ENCODE data around the gene UBA52. TPM values are rescaled to one million over a fixed set of nuclear protein-coding genes. Genes with fewer than 3 reads are reported as not detected.

Gene UBA52
- total RNA-seq, 3 donors from 2014 or later (not counting 1 experiment from before 2014, with no cell fraction given), result 1,016 to 1,271 (median 1,271) TPM

GRCh38 chr19:18532168-18532890, 39.3 kb upstream of the UBA52 start:
- Mint-ChIP-seq H3K36me3 (no peaks in the 10 kb centered on the region), H3K4me1 (peaks cover 0 to 5% of the 10 kb centered on the region in 2 donors), H3K27ac (peak overlapping the region in 1 of 2 donors; percentile 66), H3K27me3 (ENCODE audit: low read depth in 2 of 2) (no peaks in the 10 kb centered on the region), H3K9me3 (no peaks in the 10 kb centered on the region), H3K4me3 (no peak overlapping the region)
- intact Hi-C loops (cut with micrococcal nuclease), result no loop called here
- TF ChIP-seq, protein P1, sequence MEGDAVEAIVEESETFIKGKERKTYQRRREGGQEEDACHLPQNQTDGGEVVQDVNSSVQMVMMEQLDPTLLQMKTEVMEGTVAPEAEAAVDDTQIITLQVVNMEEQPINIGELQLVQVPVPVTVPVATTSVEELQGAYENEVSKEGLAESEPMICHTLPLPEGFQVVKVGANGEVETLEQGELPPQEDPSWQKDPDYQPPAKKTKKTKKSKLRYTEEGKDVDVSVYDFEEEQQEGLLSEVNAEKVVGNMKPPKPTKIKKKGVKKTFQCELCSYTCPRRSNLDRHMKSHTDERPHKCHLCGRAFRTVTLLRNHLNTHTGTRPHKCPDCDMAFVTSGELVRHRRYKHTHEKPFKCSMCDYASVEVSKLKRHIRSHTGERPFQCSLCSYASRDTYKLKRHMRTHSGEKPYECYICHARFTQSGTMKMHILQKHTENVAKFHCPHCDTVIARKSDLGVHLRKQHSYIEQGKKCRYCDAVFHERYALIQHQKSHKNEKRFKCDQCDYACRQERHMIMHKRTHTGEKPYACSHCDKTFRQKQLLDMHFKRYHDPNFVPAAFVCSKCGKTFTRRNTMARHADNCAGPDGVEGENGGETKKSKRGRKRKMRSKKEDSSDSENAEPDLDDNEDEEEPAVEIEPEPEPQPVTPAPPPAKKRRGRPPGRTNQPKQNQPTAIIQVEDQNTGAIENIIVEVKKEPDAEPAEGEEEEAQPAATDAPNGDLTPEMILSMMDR (IDR thresholded peaks at IDR 0.05), result no peak
- H3K27ac ChIP-seq (ENCODE audit: low read length), result no peak overlapping the region
- 97% methylated on average over 22 of the region's 22 CpGs for WGBS (ENCODE audit: insufficient coverage)
- H3K4me1 ChIP-seq (ENCODE audit: control insufficient read depth, insufficient read depth, low read length), result no peaks in the 10 kb centered on the region
- no peaks in the 10 kb centered on the region for H3K27me3 ChIP-seq (ENCODE audit: control insufficient read depth, insufficient read depth, low read length)
- peaks cover 34% of the 10 kb centered on the region for H3K36me3 ChIP-seq (ENCODE audit: control insufficient read depth, insufficient read depth, low read length)
- H3K4me3 ChIP-seq (ENCODE audit: low read length), result no peak overlapping the region
- DNase-seq, result no peak
- ATAC-seq, result no peak
- no peaks in the 10 kb centered on the region for H3K9me3 ChIP-seq (ENCODE audit: control insufficient read depth, insufficient read depth, low read length)

GRCh38 chr19:18533058-18533457, 38.6 kb upstream of the UBA52 start:
- Mint-ChIP-seq H3K4me1 (peaks cover 0 to 5% of the 10 kb centered on the region in 2 donors), H3K27me3 (ENCODE audit: low read depth in 2 of 2) (no peaks in the 10 kb centered on the region), H3K27ac (no peak overlapping the region), H3K4me3 (no peak overlapping the region), H3K36me3 (no peaks in the 10 kb centered on the region), H3K9me3 (no peaks in the 10 kb centered on the region)
- Histone ChIP-seq H3K4me3 (ENCODE audit: low read length) (no peak overlapping the region), H3K36me3 (ENCODE audit: control insufficient read depth, insufficient read depth, low read length) (peaks cover 35% of the 10 kb centered on the region), H3K27ac (ENCODE audit: low read length) (no peak overlapping the region), H3K4me1 (ENCODE audit: control insufficient read depth, insufficient read depth, low read length) (no peaks in the 10 kb centered on the region), H3K27me3 (ENCODE audit: control insufficient read depth, insufficient read depth, low read length) (no peaks in the 10 kb centered on the region), H3K9me3 (ENCODE audit: control insufficient read depth, insufficient read depth, low read length) (no peaks in the 10 kb centered on the region)
- no peak for DNase-seq
- intact Hi-C loops (cut with micrococcal nuclease), result no loop called here
- 97% methylated on average over 4 of the region's 4 CpGs for WGBS (ENCODE audit: insufficient coverage)
- TF ChIP-seq, protein P1 (IDR thresholded peaks at IDR 0.05), result no peak
- no peak for ATAC-seq

- H3K4me1 Mint-ChIP-seq, result peaks cover 0 to 5% of the 10 kb centered on the region in 2 donors
- peaks cover 47% of the 10 kb centered on the region for H3K36me3 ChIP-seq (ENCODE audit: control insufficient read depth, insufficient read depth, low read length)
- no peaks in the 10 kb centered on the region for H3K9me3 ChIP-seq (ENCODE audit: control insufficient read depth, insufficient read depth, low read length)
- intact Hi-C loops (cut with micrococcal nuclease), result no loop called here
- H3K4me1 ChIP-seq (ENCODE audit: control insufficient read depth, insufficient read depth, low read length), result no peaks in the 10 kb centered on the region
- DNase-seq (no peak), ATAC-seq (no peak)
- H3K27ac Mint-ChIP-seq, result peak overlapping the region in 1 of 2 donors; percentile 15
- no peak overlapping the region for H3K27ac ChIP-seq (ENCODE audit: low read length)
- no peak overlapping the region for H3K4me3 Mint-ChIP-seq
- TF ChIP-seq, protein P1 (IDR thresholded peaks at IDR 0.05), result no peak
- WGBS (ENCODE audit: insufficient coverage), result 98% methylated on average over 10 of the region's 10 CpGs
- no peaks in the 10 kb centered on the region for H3K27me3 Mint-ChIP-seq (ENCODE audit: low read depth in 2 of 2)
- H3K36me3 Mint-ChIP-seq, result no peaks in the 10 kb centered on the region
- no peaks in the 10 kb centered on the region for H3K9me3 Mint-ChIP-seq
- no peak overlapping the region for H3K4me3 ChIP-seq (ENCODE audit: low read length)
- no peaks in the 10 kb centered on the region for H3K27me3 ChIP-seq (ENCODE audit: control insufficient read depth, insufficient read depth, low read length)
These were observed 35.2 kb upstream of the UBA52 start for GRCh38 chr19:18536475-18536874.

DNA sequence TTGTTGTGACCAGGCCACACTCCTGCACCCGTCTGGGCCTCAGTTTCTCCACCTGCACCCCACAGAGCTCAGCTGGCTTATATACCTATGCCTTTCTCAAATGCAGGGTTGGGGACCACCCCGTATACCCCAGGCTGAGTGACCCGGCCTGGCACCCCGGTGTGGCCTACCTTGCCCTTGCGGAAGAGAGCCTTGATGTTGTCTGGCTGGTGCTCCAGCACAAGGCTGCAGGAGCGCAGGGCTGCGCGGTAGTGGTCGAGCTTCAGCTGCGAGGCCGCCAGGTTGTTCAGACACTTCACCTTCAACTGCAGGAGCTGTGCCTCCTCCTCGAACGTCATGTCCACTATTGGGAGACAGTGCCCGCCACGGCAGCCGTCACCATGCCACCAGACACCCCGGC, 34.2 kb upstream of the UBA52 start:
- Histone ChIP-seq H3K9me3 (ENCODE audit: control insufficient read depth, insufficient read depth, low read length) (no peaks in the 10 kb centered on the region), H3K27ac (ENCODE audit: low read length) (no peak overlapping the region), H3K27me3 (ENCODE audit: control insufficient read depth, insufficient read depth, low read length) (no peaks in the 10 kb centered on the region), H3K4me1 (ENCODE audit: control insufficient read depth, insufficient read depth, low read length) (peaks cover 8% of the 10 kb centered on the region), H3K36me3 (ENCODE audit: control insufficient read depth, insufficient read depth, low read length) (peaks cover 43% of the 10 kb centered on the region), H3K4me3 (ENCODE audit: low read length) (no peak overlapping the region)
- TF ChIP-seq, protein P1 (IDR thresholded peaks at IDR 0.05), result no peak
- no peak for ATAC-seq
- WGBS (ENCODE audit: insufficient coverage), result 97% methylated on average over 17 of the region's 17 CpGs
- DNase-seq, result no peak
- no peak overlapping the region for H3K4me3 Mint-ChIP-seq
- intact Hi-C loops (cut with micrococcal nuclease), result no loop called here
- no peaks in the 10 kb centered on the region for H3K36me3 Mint-ChIP-seq
- no peaks in the 10 kb centered on the region for H3K27me3 Mint-ChIP-seq (ENCODE audit: low read depth in 2 of 2)
- H3K27ac Mint-ChIP-seq, result no peak overlapping the region
- no peaks in the 10 kb centered on the region for H3K9me3 Mint-ChIP-seq
- H3K4me1 Mint-ChIP-seq, result peaks cover 5 to 13% of the 10 kb centered on the region in 2 donors
